Endodermal cell (in vitro differentiated cells): ENCODE measurements around the gene ARHGAP5. TPM values are rescaled to one million over a fixed set of nuclear protein-coding genes. Genes with fewer than 3 reads are reported as not detected.

ENCODE experiments used
- DNase-seq: peaks from one replicate; pipeline ENCODE4 v3.0.0-alpha.2; 2017
- H3K27ac ChIP-seq: 2 replicates; pipeline ENCODE4 v1.5.1; 2013; ENCODE audit warnings: mild to moderate bottlenecking, low read depth, low read length, moderate library complexity
- H3K27me3 ChIP-seq: 2 replicates; pipeline ENCODE4 v1.6.1; 2013; ENCODE audit warnings: mild to moderate bottlenecking, low read length, moderate library complexity; ENCODE audit not compliant: insufficient read depth, control insufficient read depth, poor library complexity, severe bottlenecking
- H3K36me3 ChIP-seq: 2 replicates; pipeline ENCODE4 v1.7.0; 2013; ENCODE audit warnings: mild to moderate bottlenecking, low read length, moderate library complexity; ENCODE audit not compliant: control insufficient read depth, insufficient read depth
- H3K4me1 ChIP-seq: one replicate; pipeline ENCODE4 v1.7.0; 2013; ENCODE audit warnings: low read length; ENCODE audit not compliant: control insufficient read depth, insufficient read depth
- H3K4me3 ChIP-seq: 2 replicates; pipeline ENCODE4 v1.5.1; 2013; ENCODE audit warnings: mild to moderate bottlenecking, low read length, moderate library complexity
- H3K9ac ChIP-seq: 2 replicates; pipeline ENCODE4 v1.6.1; 2013; ENCODE audit warnings: mild to moderate bottlenecking, low read length, moderate library complexity; ENCODE audit not compliant: poor library complexity, severe bottlenecking; ENCODE audit errors: extremely low read depth
- H3K9me3 ChIP-seq: 2 replicates; pipeline ENCODE4 v1.6.1; 2013; ENCODE audit warnings: mild to moderate bottlenecking, low read length, moderate library complexity; ENCODE audit not compliant: control insufficient read depth
- H3K27ac Mint-ChIP-seq: 2 replicates; pipeline ENCODE4 v1.8.0; 2020; ENCODE audit warnings: mixed read lengths
- H3K27me3 Mint-ChIP-seq: 2 replicates; pipeline ENCODE4 v1.8.0; 2021; ENCODE audit warnings: mild to moderate bottlenecking, mixed read lengths; ENCODE audit not compliant: insufficient read depth
- H3K36me3 Mint-ChIP-seq: 2 replicates; pipeline ENCODE4 v1.8.0; 2020; ENCODE audit warnings: low read depth, mixed read lengths
- H3K4me1 Mint-ChIP-seq: 2 replicates; pipeline ENCODE4 v1.8.0; 2020; ENCODE audit warnings: mixed read lengths
- H3K4me3 Mint-ChIP-seq: 2 replicates; pipeline ENCODE4 v1.8.0; 2020; ENCODE audit warnings: mild to moderate bottlenecking, moderate library complexity, mixed read lengths
- H3K9me3 Mint-ChIP-seq: 2 replicates; pipeline ENCODE4 v1.8.0; 2020; ENCODE audit warnings: mild to moderate bottlenecking, mixed read lengths
- WGBS, 2 experiments: methylation state at CpG; one replicate each; pipeline versions ENCODE4 v1.1.5 to v1.1.7; 2013; ENCODE audit warnings: missing lambda C conversion rate in 2 of 2, mixed read lengths in 1 of 2; ENCODE audit not compliant: insufficient coverage in 1 of 2, insufficient read length in 1 of 2; 5-methylcytosine and 5-hydroxymethylcytosine counted together
- total RNA-seq, 2 donors: library from RNA; stranded (reverse); fragmentation: NEBNext Ultra II Directional in 1 of 2; extraction: Animal tissue kit (Norgen Biotek cat#: 25700) in 1 of 2; gene quantifications; 2 replicates in 1 of 2; 3 replicates in 1 of 2; pipeline ENCODE4 v1.2.1, GENCODE V29; 2021
- TF ChIP-seq, protein P1 (sequence below): fragments of 200-600 bp; sonication (generic); conservative IDR thresholded peaks from 2 replicates; pipeline ENCODE4 v1.5.0; 2021; ENCODE audit warnings: antibody characterized with exemption, mild to moderate bottlenecking

ARHGAP5 gene
- total RNA-seq, 2 donors from 2014 or later = 122 to 133 TPM

DNA sequence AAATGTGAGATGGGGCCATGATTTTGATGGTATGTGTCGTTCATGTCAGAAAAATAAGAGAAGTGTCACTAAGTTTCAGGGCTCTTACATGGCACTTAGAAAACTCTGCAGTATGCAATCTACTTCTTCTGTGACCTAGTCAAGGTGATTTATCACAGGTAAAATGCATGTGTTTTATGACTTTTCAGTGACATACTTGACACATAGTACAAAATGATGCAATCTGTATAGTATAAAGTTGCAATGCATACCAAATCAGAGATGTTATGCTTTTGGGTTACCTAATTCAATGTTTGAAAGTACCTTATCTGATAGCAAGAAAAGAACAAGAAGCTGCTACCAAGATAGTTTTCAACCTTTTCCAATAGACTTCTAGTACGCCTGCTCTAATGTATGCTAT, 21.9 kb upstream of the ARHGAP5 start:
- Histone ChIP-seq H3K4me1 (no peaks in the 10 kb centered on the region), H3K4me3 (no peak overlapping the region), H3K27me3 (no peaks in the 10 kb centered on the region), H3K9ac (no peak overlapping the region), H3K36me3 (no peaks in the 10 kb centered on the region), H3K27ac (no peak overlapping the region), H3K9me3 (peaks cover 6% of the 10 kb centered on the region)
- Mint-ChIP-seq H3K27me3 (no peaks in the 10 kb centered on the region), H3K9me3 (no peaks in the 10 kb centered on the region), H3K4me3 (no peak overlapping the region), H3K27ac (no peak overlapping the region), H3K36me3 (no peaks in the 10 kb centered on the region), H3K4me1 (peaks cover 5% of the 10 kb centered on the region)
- DNase-seq = no peak
- WGBS, 2 experiments = 67 to 71% methylated on average over 1 to 2 of the region's 2 CpGs
- TF ChIP-seq, protein P1, sequence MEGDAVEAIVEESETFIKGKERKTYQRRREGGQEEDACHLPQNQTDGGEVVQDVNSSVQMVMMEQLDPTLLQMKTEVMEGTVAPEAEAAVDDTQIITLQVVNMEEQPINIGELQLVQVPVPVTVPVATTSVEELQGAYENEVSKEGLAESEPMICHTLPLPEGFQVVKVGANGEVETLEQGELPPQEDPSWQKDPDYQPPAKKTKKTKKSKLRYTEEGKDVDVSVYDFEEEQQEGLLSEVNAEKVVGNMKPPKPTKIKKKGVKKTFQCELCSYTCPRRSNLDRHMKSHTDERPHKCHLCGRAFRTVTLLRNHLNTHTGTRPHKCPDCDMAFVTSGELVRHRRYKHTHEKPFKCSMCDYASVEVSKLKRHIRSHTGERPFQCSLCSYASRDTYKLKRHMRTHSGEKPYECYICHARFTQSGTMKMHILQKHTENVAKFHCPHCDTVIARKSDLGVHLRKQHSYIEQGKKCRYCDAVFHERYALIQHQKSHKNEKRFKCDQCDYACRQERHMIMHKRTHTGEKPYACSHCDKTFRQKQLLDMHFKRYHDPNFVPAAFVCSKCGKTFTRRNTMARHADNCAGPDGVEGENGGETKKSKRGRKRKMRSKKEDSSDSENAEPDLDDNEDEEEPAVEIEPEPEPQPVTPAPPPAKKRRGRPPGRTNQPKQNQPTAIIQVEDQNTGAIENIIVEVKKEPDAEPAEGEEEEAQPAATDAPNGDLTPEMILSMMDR = no peak

DNA sequence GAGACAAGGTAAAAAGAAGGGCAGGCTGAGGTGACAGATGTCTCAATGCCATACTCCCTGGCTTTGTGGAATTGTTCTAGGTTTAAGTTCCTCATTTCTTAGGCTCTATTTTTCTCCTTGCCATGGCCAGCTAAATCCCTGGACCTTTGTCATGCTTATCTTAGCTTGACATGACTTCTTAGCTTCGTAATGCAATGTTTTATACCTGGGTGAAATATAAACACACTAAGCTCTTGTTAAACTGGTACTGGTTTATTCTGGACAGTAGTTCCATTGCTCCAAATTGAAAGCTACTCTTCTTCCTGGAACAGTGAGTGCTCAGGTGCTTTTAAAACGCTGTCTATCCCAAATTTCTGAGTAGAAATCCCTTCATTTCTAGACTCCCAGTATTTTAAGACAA, 17.4 kb upstream of the ARHGAP5 start:
- H3K36me3 Mint-ChIP-seq = no peaks in the 10 kb centered on the region
- no peaks in the 10 kb centered on the region for H3K36me3 ChIP-seq
- no peaks in the 10 kb centered on the region for H3K27me3 Mint-ChIP-seq
- H3K4me3 Mint-ChIP-seq = no peak overlapping the region
- H3K9me3 Mint-ChIP-seq = no peaks in the 10 kb centered on the region
- no peak overlapping the region for H3K27ac Mint-ChIP-seq
- H3K27me3 ChIP-seq = no peaks in the 10 kb centered on the region
- H3K9me3 ChIP-seq = no peaks in the 10 kb centered on the region
- no peaks in the 10 kb centered on the region for H3K4me1 ChIP-seq
- DNase-seq = no peak
- peaks cover 5% of the 10 kb centered on the region for H3K4me1 Mint-ChIP-seq
- no peak overlapping the region for H3K4me3 ChIP-seq
- 65 to 73% methylated on average over 2 of the region's 2 CpGs for WGBS, 2 experiments
- H3K27ac ChIP-seq = no peak overlapping the region
- TF ChIP-seq, protein P1 = no peak
- no peak overlapping the region for H3K9ac ChIP-seq

DNA sequence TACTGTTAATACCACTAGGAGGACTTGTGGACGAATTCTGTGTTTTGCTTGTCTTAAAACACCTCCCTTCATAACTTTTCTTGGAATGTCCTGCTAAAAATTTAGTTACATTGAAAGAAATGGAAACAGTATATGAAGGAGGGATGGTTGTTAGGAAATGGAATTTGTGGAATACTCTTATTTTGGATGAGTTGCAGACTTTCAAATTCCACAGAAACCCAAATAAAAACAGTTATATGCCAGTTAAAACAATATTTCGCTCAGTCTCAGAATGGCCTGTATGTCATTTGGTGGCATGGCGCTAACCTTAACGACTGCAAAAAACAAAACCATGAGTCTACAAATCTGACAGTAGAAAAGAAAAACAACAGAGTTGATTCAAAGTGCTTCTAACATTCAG, 12.2 kb upstream of the ARHGAP5 start:
- Histone ChIP-seq H3K27me3 (no peaks in the 10 kb centered on the region), H3K4me1 (no peaks in the 10 kb centered on the region), H3K9ac (no peak overlapping the region), H3K9me3 (no peaks in the 10 kb centered on the region), H3K36me3 (no peaks in the 10 kb centered on the region), H3K4me3 (no peak overlapping the region), H3K27ac (no peak overlapping the region)
- H3K27me3 Mint-ChIP-seq = no peaks in the 10 kb centered on the region
- H3K9me3 Mint-ChIP-seq = no peaks in the 10 kb centered on the region
- DNase-seq = no peak
- no peak overlapping the region for H3K4me3 Mint-ChIP-seq
- 92 to 100% methylated on average over 3 to 4 of the region's 4 CpGs for WGBS, 2 experiments
- TF ChIP-seq, protein P1 = no peak
- no peaks in the 10 kb centered on the region for H3K36me3 Mint-ChIP-seq
- H3K4me1 Mint-ChIP-seq = peaks cover 6% of the 10 kb centered on the region
- no peak overlapping the region for H3K27ac Mint-ChIP-seq
